Vagina (tissue), 2 donors: ENCODE results near the gene BBS2.

ENCODE experiments used
- POLR2A ChIP-seq, 2 donors: fragments of 450-650 bp; IDR thresholded peaks; one replicate each; pipeline ENCODE4 v1.6.1; 2017; ENCODE audit warnings: antibody characterized with exemption in 2 of 2, mild to moderate bottlenecking in 2 of 2, moderate library complexity in 2 of 2
- TF ChIP-seq, protein P1 (sequence below), 3 experiments: fragments of 450-650 bp in 2 of 3; fragments of 200-600 bp in 1 of 3; sonication (generic) in 1 of 3; IDR thresholded peaks; one replicate each; pipeline ENCODE4 v1.5.1; 2017 to 2019; ENCODE audit warnings: antibody characterized with exemption in 3 of 3, mild to moderate bottlenecking in 2 of 3, moderate library complexity in 2 of 3

DNA sequence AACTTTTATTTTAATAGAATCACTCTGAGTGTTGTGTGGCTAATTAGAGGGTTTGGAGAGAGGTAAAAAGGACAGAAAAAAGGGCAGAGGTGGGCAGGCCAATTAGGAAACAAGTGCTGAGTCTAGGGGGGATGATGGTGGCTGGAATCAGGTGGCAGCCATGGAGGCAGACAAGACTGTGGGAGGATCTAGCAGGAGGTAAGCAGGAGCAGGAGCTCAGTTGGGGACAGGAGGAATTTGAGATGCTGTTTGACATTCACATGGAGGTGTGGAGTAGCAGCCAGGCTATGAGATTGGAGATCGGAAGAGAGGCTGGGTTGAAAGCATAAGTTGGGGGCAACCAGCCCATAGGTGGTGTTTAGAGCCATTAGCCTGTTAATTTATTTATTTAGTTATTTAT lies 41.3 kb upstream of the BBS2 start:
- TF ChIP-seq, protein P1, sequence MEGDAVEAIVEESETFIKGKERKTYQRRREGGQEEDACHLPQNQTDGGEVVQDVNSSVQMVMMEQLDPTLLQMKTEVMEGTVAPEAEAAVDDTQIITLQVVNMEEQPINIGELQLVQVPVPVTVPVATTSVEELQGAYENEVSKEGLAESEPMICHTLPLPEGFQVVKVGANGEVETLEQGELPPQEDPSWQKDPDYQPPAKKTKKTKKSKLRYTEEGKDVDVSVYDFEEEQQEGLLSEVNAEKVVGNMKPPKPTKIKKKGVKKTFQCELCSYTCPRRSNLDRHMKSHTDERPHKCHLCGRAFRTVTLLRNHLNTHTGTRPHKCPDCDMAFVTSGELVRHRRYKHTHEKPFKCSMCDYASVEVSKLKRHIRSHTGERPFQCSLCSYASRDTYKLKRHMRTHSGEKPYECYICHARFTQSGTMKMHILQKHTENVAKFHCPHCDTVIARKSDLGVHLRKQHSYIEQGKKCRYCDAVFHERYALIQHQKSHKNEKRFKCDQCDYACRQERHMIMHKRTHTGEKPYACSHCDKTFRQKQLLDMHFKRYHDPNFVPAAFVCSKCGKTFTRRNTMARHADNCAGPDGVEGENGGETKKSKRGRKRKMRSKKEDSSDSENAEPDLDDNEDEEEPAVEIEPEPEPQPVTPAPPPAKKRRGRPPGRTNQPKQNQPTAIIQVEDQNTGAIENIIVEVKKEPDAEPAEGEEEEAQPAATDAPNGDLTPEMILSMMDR (IDR thresholded peaks at IDR 0.05), result no peak
- TF ChIP-seq POLR2A (IDR thresholded peaks at IDR 0.05), result no peak
